Upper lobe of right lung (tissue), 1 donor: Measurements from ENCODE around the gene LAMA2. TPM values are rescaled to one million over a fixed set of nuclear protein-coding genes. Genes with fewer than 3 reads are reported as not detected.

Experiments used
- ATAC-seq: fragments of 200-7000 bp; cut with Tn5 transposase; one replicate; pipeline ENCODE4 v1.9.1; 2020; ENCODE audit warnings: mild to moderate bottlenecking, moderate library complexity
- DNase-seq: peaks from one replicate; pipeline ENCODE4 v3.0.0-alpha.2; 2020
- H3K27ac ChIP-seq: fragments of 200-600 bp; one replicate; pipeline ENCODE4 v1.8.0; 2022
- H3K27me3 ChIP-seq: fragments of 200-600 bp; one replicate; pipeline ENCODE4 v1.8.0; 2022; ENCODE audit warnings: mild to moderate bottlenecking
- H3K36me3 ChIP-seq: fragments of 200-600 bp; one replicate; pipeline ENCODE4 v1.8.0; 2022
- H3K4me1 ChIP-seq: fragments of 200-600 bp; one replicate; pipeline ENCODE4 v1.8.0; 2022
- H3K4me3 ChIP-seq: fragments of 200-600 bp; one replicate; pipeline ENCODE4 v1.8.0; 2022; ENCODE audit warnings: mild to moderate bottlenecking
- H3K9me3 ChIP-seq: fragments of 200-600 bp; one replicate; pipeline ENCODE4 v1.8.0; 2022
- intact Hi-C: fragments of 100-400 bp; cut with DNase I; formaldehyde crosslinking; loops from one replicate; pipeline ENCODE4 v1.11.0; 2022
- total RNA-seq: library from RNA; stranded (reverse); fragmentation: NEBNext Ultra II Directional; extraction: Animal tissue kit (Norgen Biotek cat#: 25700); gene quantifications from one replicate; pipeline ENCODE4 v1.2.1, GENCODE V29; 2021
- TF ChIP-seq, protein P1 (sequence below): fragments of 200-600 bp; IDR thresholded peaks from one replicate; pipeline ENCODE4 v1.8.0; 2022; ENCODE audit warnings: antibody characterized with exemption
- donor health status: DM: no; HTN: yes; CAD: no; lungs with severe emphysema.

LAMA2 gene
- total RNA-seq, 1 donor from 2014 or later: 42.1 TPM

DNA sequence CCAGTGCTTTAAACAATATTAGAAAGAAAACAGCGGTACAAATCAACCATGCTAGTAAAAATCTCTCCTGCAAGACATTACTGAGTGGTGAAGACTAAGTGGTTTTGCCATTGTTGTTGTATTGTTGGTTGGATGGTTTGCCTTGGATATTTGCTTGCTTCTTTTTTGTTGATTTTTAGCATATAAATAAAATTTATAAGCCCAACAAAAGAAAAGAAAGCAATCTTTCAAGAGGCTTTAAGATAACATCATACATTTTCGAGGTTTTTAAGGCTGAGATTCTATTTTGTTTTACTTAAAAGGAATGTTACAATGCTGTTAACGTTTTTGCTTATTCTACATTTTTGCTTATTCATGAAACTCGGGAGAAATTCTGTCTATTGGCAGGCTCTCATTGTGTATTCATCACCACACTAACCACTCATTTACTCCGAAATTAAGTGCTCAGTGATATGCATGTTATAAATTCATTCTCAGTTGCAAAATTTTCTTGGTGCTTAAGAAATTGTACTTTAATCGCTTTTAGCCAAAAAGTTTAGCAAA, 139.1 kb downstream of the LAMA2 start:
- no peak overlapping the region for H3K27ac ChIP-seq
- no peaks in the 10 kb centered on the region for H3K27me3 ChIP-seq
- no peaks in the 10 kb centered on the region for H3K9me3 ChIP-seq
- intact Hi-C loops: no loop called here
- H3K36me3 ChIP-seq: no peaks in the 10 kb centered on the region
- no peaks in the 10 kb centered on the region for H3K4me1 ChIP-seq
- no peak for DNase-seq
- TF ChIP-seq, protein P1, sequence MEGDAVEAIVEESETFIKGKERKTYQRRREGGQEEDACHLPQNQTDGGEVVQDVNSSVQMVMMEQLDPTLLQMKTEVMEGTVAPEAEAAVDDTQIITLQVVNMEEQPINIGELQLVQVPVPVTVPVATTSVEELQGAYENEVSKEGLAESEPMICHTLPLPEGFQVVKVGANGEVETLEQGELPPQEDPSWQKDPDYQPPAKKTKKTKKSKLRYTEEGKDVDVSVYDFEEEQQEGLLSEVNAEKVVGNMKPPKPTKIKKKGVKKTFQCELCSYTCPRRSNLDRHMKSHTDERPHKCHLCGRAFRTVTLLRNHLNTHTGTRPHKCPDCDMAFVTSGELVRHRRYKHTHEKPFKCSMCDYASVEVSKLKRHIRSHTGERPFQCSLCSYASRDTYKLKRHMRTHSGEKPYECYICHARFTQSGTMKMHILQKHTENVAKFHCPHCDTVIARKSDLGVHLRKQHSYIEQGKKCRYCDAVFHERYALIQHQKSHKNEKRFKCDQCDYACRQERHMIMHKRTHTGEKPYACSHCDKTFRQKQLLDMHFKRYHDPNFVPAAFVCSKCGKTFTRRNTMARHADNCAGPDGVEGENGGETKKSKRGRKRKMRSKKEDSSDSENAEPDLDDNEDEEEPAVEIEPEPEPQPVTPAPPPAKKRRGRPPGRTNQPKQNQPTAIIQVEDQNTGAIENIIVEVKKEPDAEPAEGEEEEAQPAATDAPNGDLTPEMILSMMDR: no peak
- no peak for ATAC-seq
- no peak overlapping the region for H3K4me3 ChIP-seq

DNA sequence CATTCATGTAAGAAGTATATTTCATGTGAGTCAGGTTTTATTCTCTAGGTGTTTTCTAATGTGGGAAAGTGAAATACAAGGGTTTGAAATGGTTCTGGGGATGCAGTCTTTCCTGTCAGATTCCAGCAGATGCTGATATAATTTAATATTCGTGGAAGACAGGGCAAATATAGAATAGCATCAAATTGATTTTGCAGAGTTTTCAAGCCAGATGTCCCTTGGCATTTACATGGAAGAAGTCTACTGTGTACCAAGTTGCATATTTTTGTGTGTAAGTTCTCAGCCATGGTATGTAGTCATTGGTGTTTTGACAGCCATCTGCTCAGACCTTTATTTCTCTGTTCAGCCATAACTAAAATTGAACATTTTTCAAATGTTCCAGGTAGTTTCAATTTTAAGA, 143.7 kb downstream of the LAMA2 start:
- ATAC-seq: no peak

DNA sequence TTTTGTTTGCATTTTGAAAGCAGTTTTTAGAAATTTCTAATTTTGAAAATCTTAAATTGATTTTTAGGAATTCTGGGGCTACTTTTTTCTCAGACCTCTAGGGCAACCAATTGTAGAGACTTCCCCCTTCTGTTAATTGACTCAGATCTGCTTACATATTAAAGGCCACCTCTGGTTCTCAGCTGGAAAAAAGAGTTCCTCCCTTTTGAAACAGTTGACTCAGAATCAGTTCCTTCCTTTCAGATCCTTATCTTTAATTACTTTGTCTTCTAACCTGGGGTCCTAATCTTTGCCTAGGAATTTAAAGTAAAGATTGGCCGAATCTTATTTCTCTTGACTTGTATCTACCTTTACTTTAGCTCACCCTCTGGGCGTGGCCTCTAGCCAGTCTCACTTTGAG, 146.8 kb downstream of the LAMA2 start:
- DNase-seq (no peak), ATAC-seq (no peak)
- Histone ChIP-seq H3K27me3 (no peaks in the 10 kb centered on the region), H3K4me3 (no peak overlapping the region), H3K9me3 (no peaks in the 10 kb centered on the region), H3K27ac (no peak overlapping the region), H3K4me1 (no peaks in the 10 kb centered on the region), H3K36me3 (no peaks in the 10 kb centered on the region)
- TF ChIP-seq, protein P1: no peak
- intact Hi-C loops: no loop called here

More for the DNA sequence above, 143.7 kb downstream of the LAMA2 start:
- H3K27ac ChIP-seq: no peak overlapping the region
- no peak for DNase-seq
- no peaks in the 10 kb centered on the region for H3K9me3 ChIP-seq
- TF ChIP-seq, protein P1: no peak
- no peaks in the 10 kb centered on the region for H3K27me3 ChIP-seq
- intact Hi-C loops: no loop called here
- no peak overlapping the region for H3K4me3 ChIP-seq
- H3K4me1 ChIP-seq: no peaks in the 10 kb centered on the region
- no peaks in the 10 kb centered on the region for H3K36me3 ChIP-seq

DNA sequence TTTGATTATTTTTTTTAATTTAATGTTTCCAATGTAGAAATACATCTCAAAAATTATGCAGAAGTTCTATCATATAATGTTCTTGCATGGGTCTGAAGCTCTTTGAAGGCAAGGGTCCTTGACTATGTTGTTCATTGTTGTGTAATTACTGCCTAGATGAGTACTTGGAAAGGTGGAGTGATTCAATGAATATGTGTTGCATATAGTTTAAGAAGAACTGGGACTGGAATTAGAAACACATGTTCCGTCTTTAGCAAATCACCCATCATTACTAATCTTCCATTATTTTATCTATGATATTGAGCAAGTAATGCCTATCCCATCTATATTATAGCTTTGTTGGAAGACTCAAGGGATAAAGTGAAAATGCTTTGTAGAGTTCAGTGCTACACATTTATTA, 147.3 kb downstream of the LAMA2 start:
- Histone ChIP-seq H3K9me3 (no peaks in the 10 kb centered on the region), H3K27ac (no peak overlapping the region), H3K4me3 (no peak overlapping the region), H3K4me1 (no peaks in the 10 kb centered on the region), H3K27me3 (no peaks in the 10 kb centered on the region), H3K36me3 (no peaks in the 10 kb centered on the region)
- ATAC-seq: no peak
- DNase-seq: no peak
- TF ChIP-seq, protein P1: no peak
- intact Hi-C loops: no loop called here

DNA sequence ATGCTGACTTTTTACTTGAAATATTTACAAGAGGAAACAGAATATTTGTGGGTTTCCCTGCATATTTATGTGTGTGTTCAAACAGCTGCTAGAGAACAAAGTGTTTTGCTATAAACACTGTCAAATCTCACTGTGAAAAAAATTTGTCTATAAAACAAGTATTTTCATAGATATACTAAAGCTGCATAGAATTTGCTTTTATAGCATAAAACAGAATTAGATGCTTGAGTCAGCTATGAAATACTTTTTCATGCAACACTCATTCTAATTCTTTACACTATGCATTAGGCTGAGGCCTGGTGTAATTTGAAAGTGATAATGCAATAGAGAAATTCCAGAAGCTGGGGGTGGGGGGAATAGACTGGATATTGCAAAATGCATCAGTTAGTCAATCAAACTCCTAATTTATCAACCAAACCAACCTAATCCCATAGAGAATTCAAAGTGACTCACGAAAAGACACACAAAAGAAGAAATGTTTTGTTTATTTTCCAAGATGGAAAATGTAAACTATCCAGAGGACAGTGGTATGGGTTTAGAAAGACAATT, 148.2 kb downstream of the LAMA2 start:
- Histone ChIP-seq H3K9me3 (no peaks in the 10 kb centered on the region), H3K4me1 (no peaks in the 10 kb centered on the region), H3K27me3 (no peaks in the 10 kb centered on the region), H3K27ac (no peak overlapping the region), H3K4me3 (no peak overlapping the region), H3K36me3 (no peaks in the 10 kb centered on the region)
- TF ChIP-seq, protein P1: no peak
- intact Hi-C loops: no loop called here
- ATAC-seq (no peak), DNase-seq (no peak)

DNA sequence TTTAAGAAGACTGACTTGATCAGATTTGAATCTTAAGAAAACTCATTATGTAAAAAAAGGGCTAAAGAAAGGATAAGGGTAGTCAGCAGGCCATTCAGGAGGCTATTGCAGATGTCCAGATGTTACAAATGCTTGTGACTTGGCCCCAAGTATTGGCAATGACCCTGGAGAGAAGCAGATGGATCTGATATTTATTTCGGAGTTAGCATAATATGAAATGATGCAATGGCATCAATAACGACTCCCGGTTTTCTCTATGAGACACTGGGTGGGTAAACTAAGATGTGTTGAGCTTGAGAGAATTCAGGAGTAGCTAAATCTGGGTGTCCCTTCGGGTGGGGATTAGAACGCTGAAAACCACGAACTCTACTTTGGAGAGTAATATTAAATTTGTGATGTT, 149.7 kb downstream of the LAMA2 start:
- intact Hi-C loops: no loop called here
- no peaks in the 10 kb centered on the region for H3K27me3 ChIP-seq
- no peaks in the 10 kb centered on the region for H3K9me3 ChIP-seq
- H3K27ac ChIP-seq: no peak overlapping the region
- no peak overlapping the region for H3K4me3 ChIP-seq
- TF ChIP-seq, protein P1: no peak
- no peak for DNase-seq
- no peaks in the 10 kb centered on the region for H3K4me1 ChIP-seq
- no peaks in the 10 kb centered on the region for H3K36me3 ChIP-seq
- no peak for ATAC-seq
